ENCODE data around the gene OBSCN. TPM values are rescaled to one million over a fixed set of nuclear protein-coding genes. Genes with fewer than 3 reads are reported as not detected.
"Not testable (repeated sequence)": the region's sequence is repeated elsewhere in the genome, so short reads cannot be mapped to it uniquely, and the experiment has no call there.

OBSCN gene
- total RNA-seq, 3 donors from 2014 or later, result 6.3 to 9.3 (median 7.5) TPM

- peaks cover 4% of the 10 kb centered on the region for H3K9me3 Mint-ChIP-seq
- ATAC-seq (no peak), DNase-seq (no peak)
- H3K4me1 Mint-ChIP-seq (ENCODE audit: low read depth), result no peaks in the 10 kb centered on the region
- H3K4me3 Mint-ChIP-seq, result no peak overlapping the region
- peaks cover 31% of the 10 kb centered on the region for H3K36me3 Mint-ChIP-seq (ENCODE audit: insufficient read depth)
- H3K27me3 Mint-ChIP-seq (ENCODE audit: low read depth), result no peaks in the 10 kb centered on the region
Observed at GRCh38 chr1:228219962-228220780, 12.3 kb downstream of the OBSCN start.

GRCh38 chr1:228221097-228221496 is 13.3 kb downstream of the OBSCN start:
- H3K4me1 Mint-ChIP-seq (ENCODE audit: low read depth); H3K27me3 Mint-ChIP-seq (ENCODE audit: low read depth); ATAC-seq; DNase-seq; H3K9me3 Mint-ChIP-seq; H3K4me3 Mint-ChIP-seq: not testable (repeated sequence)
- H3K36me3 Mint-ChIP-seq (ENCODE audit: insufficient read depth), result peaks cover 34% of the 10 kb centered on the region

DNA sequence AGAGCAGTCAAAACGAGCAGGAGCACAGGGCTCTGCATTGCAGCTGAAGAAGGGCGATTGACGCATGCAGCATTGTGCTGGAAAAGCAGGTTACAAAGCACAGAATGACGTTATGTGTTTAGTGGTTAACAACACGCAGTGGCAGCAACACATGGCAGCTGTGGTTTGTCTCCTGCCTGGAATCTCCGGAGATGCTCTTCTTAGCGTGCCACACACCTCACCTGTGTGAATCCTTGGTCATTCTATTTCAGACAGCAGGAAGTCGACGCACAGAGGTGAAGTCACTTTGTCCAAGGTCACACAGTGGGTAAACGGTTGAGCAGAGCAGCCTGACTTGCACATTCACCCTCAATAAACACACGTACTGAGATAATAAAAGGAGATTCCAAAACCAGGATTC is 14.7 kb downstream of the OBSCN start:
- ATAC-seq (no peak), DNase-seq (no peak)
- Mint-ChIP-seq H3K4me3 (no peak overlapping the region), H3K36me3 (ENCODE audit: insufficient read depth) (peaks cover 36% of the 10 kb centered on the region), H3K9me3 (peaks cover 4% of the 10 kb centered on the region), H3K27me3 (ENCODE audit: low read depth) (no peaks in the 10 kb centered on the region), H3K4me1 (ENCODE audit: low read depth) (no peaks in the 10 kb centered on the region)

- H3K4me1 Mint-ChIP-seq (ENCODE audit: low read depth), result no peaks in the 10 kb centered on the region
- peaks cover 4% of the 10 kb centered on the region for H3K9me3 Mint-ChIP-seq
- H3K36me3 Mint-ChIP-seq (ENCODE audit: insufficient read depth), result peaks cover 38% of the 10 kb centered on the region
Observed at GRCh38 chr1:228224198-228225164, 16.6 kb downstream of the OBSCN start.

GRCh38 chr1:228225165-228225710 is 17.4 kb downstream of the OBSCN start:
- Mint-ChIP-seq H3K9me3 (peaks cover 4% of the 10 kb centered on the region), H3K36me3 (ENCODE audit: insufficient read depth) (peaks cover 39% of the 10 kb centered on the region)

More at GRCh38 chr1:228224198-228225164, 16.6 kb downstream of the OBSCN start:
- ATAC-seq (no peak), DNase-seq (no peak)
- no peak overlapping the region for H3K4me3 Mint-ChIP-seq
- no peaks in the 10 kb centered on the region for H3K27me3 Mint-ChIP-seq (ENCODE audit: low read depth)

GRCh38 chr1:228225740-228226139 is 17.9 kb downstream of the OBSCN start:
- ATAC-seq (no peak), DNase-seq (no peak)
- Mint-ChIP-seq H3K9me3 (peaks cover 4% of the 10 kb centered on the region), H3K4me3 (no peak overlapping the region), H3K27me3 (ENCODE audit: low read depth) (no peaks in the 10 kb centered on the region), H3K36me3 (ENCODE audit: insufficient read depth) (peaks cover 42% of the 10 kb centered on the region), H3K4me1 (ENCODE audit: low read depth) (no peaks in the 10 kb centered on the region)

More at GRCh38 chr1:228225165-228225710, 17.4 kb downstream of the OBSCN start:
- ATAC-seq (no peak), DNase-seq (no peak)
- H3K27me3 Mint-ChIP-seq (ENCODE audit: low read depth), result no peaks in the 10 kb centered on the region
- no peaks in the 10 kb centered on the region for H3K4me1 Mint-ChIP-seq (ENCODE audit: low read depth)
- H3K4me3 Mint-ChIP-seq, result no peak overlapping the region

DNA sequence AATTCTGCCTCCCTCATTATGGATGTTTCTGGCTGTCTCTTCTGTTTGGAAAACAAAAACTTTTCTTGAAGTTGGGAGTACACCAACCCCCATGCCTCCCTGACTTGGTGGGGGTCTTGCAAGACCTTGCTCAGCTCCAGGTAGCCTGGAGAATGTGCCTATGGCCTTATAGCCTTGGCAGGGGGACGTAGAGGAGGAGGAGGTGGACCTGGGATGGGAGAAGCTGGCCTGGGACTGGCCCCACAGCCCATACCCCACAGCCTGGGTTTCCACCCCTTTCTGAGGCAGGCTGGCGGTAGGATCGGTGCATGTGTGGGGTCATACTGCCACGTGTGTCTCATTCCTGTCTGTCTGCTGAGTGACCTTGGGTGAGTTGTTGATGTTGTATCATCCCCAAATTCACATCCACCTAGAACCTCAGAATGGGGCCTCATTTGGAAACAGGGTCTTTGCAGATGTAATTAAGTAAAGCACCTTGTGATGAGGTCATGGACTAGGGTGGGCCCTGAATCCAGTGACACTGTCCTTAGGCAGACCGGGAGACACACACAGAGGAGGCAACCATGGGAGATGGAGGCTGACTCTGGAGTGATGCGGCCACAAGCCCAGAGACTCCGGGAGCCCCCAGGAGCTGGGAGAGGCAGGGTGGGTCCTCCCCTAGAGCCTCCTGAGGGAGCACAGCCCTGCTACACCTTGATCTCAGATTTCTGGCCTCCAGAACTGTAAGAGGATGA is 18.5 kb downstream of the OBSCN start:
- Mint-ChIP-seq H3K27me3 (ENCODE audit: low read depth) (no peaks in the 10 kb centered on the region), H3K4me3 (no peak overlapping the region), H3K4me1 (ENCODE audit: low read depth) (no peaks in the 10 kb centered on the region), H3K36me3 (ENCODE audit: insufficient read depth) (peaks cover 43% of the 10 kb centered on the region), H3K9me3 (peaks cover 4% of the 10 kb centered on the region)
- no peak for ATAC-seq
- no peak for DNase-seq

GRCh38 chr1:228226956-228227791 is 19.3 kb downstream of the OBSCN start:
- DNase-seq (no peak), ATAC-seq (no peak)
- Mint-ChIP-seq H3K27me3 (ENCODE audit: low read depth) (no peaks in the 10 kb centered on the region), H3K4me1 (ENCODE audit: low read depth) (no peaks in the 10 kb centered on the region), H3K4me3 (no peak overlapping the region), H3K9me3 (peaks cover 7% of the 10 kb centered on the region), H3K36me3 (ENCODE audit: insufficient read depth) (peaks cover 47% of the 10 kb centered on the region)

DNA sequence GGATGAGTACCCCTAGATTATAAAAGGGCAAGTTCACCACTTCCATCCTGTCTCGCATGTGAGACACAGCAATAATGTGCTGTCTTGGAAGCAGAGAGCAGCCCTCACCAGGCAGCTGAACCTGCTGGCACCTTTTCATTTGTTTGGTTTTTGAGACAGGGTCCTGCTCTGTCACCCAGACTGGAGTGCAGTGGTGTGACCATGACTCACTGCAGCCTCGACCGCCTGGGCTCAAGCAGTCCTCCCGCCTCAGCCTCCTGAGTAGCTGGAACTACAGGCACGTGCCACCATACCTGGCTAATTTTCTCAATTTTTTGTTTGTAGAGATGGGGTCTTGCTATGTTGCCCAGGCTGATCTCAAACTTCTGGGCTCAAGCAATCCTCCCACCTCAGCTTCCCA is 20.3 kb downstream of the OBSCN start:
- H3K4me3 Mint-ChIP-seq; ATAC-seq; H3K4me1 Mint-ChIP-seq (ENCODE audit: low read depth); H3K27me3 Mint-ChIP-seq (ENCODE audit: low read depth); DNase-seq: not testable (repeated sequence)
- Mint-ChIP-seq H3K9me3 (peaks cover 12% of the 10 kb centered on the region), H3K36me3 (ENCODE audit: insufficient read depth) (peaks cover 56% of the 10 kb centered on the region)

- H3K9me3 Mint-ChIP-seq, result peaks cover 17% of the 10 kb centered on the region
- H3K4me1 Mint-ChIP-seq (ENCODE audit: low read depth), result no peaks in the 10 kb centered on the region
- H3K27me3 Mint-ChIP-seq (ENCODE audit: low read depth), result no peaks in the 10 kb centered on the region
- DNase-seq (no peak), ATAC-seq (no peak)
- H3K36me3 Mint-ChIP-seq (ENCODE audit: insufficient read depth), result peaks cover 58% of the 10 kb centered on the region
- H3K4me3 Mint-ChIP-seq, result no peak overlapping the region
Observed at GRCh38 chr1:228228601-228229074, 20.8 kb downstream of the OBSCN start.

GRCh38 chr1:228231189-228231588 is 23.3 kb downstream of the OBSCN start:
- Mint-ChIP-seq H3K36me3 (ENCODE audit: insufficient read depth) (peaks cover 53% of the 10 kb centered on the region), H3K4me3 (no peak overlapping the region)

DNA sequence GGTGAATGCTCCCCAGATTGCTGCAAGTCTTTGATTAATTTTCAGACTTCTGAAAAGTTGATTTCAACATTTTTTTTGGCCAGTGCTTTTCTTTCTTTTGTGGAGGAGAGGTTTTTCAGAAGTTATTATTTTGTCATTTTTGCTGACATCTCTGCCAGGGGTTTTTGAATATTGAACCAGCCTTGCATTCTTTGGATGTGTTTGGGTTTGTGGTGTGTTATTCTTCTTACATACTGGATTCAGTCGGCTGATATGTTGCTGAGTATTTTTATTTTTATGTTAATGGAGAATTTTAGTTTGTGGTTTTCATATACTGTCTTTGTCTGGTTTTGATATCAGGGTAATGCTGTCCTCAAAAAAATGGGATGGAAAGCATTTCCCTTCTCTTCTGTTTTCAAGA is 25.3 kb downstream of the OBSCN start:
- ATAC-seq, result no peak
- Mint-ChIP-seq H3K4me1 (ENCODE audit: low read depth) (peaks cover 3% of the 10 kb centered on the region), H3K36me3 (ENCODE audit: insufficient read depth) (peaks cover 56% of the 10 kb centered on the region), H3K4me3 (no peak overlapping the region), H3K9me3 (peaks cover 32% of the 10 kb centered on the region), H3K27me3 (ENCODE audit: low read depth) (no peaks in the 10 kb centered on the region)
- no peak for DNase-seq

More at GRCh38 chr1:228231189-228231588, 23.3 kb downstream of the OBSCN start:
- ATAC-seq, result no peak
- Mint-ChIP-seq H3K9me3 (peaks cover 26% of the 10 kb centered on the region), H3K27me3 (ENCODE audit: low read depth) (no peaks in the 10 kb centered on the region), H3K4me1 (ENCODE audit: low read depth) (no peaks in the 10 kb centered on the region)
- DNase-seq, result no peak

DNA sequence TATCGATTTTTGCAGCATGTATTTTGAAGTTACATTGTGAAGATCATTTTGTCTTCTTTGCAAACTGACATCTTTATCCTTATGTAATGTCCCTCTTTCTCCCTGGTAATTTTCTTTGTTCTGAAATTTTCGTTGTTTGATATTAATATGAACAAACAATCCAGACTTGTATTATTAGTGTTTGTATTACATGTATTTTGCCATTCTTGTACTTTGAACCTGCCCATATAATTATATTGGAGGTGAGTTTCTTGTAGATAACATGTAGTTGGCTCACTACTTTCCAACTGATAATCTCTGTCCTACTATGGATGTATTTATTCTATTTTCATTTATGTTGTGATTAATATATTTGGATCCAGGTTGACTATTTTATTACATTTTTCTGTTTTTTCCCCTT is 27.1 kb downstream of the OBSCN start:
- peaks cover 61% of the 10 kb centered on the region for H3K36me3 Mint-ChIP-seq (ENCODE audit: insufficient read depth)
- ATAC-seq (no peak), DNase-seq (no peak)
- no peak overlapping the region for H3K4me3 Mint-ChIP-seq
- H3K9me3 Mint-ChIP-seq, result peaks cover 32% of the 10 kb centered on the region
- H3K27me3 Mint-ChIP-seq (ENCODE audit: low read depth), result no peaks in the 10 kb centered on the region
- peaks cover 3% of the 10 kb centered on the region for H3K4me1 Mint-ChIP-seq (ENCODE audit: low read depth)
